GM23338 (cell line): ENCODE results near the gene KYNU. TPM values are rescaled to one million over a fixed set of nuclear protein-coding genes. Genes with fewer than 3 reads are reported as not detected.

Experiments
- ATAC-seq: fragments of 200-7000 bp; cut with Tn5 transposase; 3 replicates; pipeline ENCODE4 v1.9.1; 2020
- DNase-seq: peaks from one replicate; pipeline ENCODE4 v3.0.0-alpha.2; 2015; ENCODE audit warnings: low spot score
- H2AFZ ChIP-seq: fragments of 200-600 bp; sonication (generic); 2 replicates; pipeline ENCODE4 v1.8.0; 2016; ENCODE audit warnings: antibody characterized with exemption, mild to moderate bottlenecking, moderate library complexity
- H3F3A ChIP-seq: fragments of 200-600 bp; sonication (generic); replicated peaks from 2 replicates; pipeline ENCODE4 v1.8.0; 2017; ENCODE audit warnings: antibody characterized with exemption, mixed run types, low read depth
- H3K27ac ChIP-seq: fragments of 200-600 bp; sonication (generic); 2 replicates; pipeline ENCODE4 v1.6.1; 2016; ENCODE audit warnings: low read depth
- H3K27me3 ChIP-seq: fragments of 200-600 bp; sonication (generic); 2 replicates; pipeline ENCODE4 v1.8.0; 2016; ENCODE audit warnings: mild to moderate bottlenecking, mixed run types, moderate library complexity; ENCODE audit not compliant: insufficient read depth
- H3K36me3 ChIP-seq: fragments of 200-600 bp; sonication (generic); 2 replicates; pipeline ENCODE4 v1.8.0; 2016; ENCODE audit warnings: mild to moderate bottlenecking; ENCODE audit not compliant: insufficient read depth
- H3K4me1 ChIP-seq: fragments of 200-600 bp; sonication (generic); 2 replicates; pipeline ENCODE4 v1.8.0; 2016; ENCODE audit warnings: mild to moderate bottlenecking, moderate library complexity; ENCODE audit not compliant: insufficient read depth
- H3K4me2 ChIP-seq: fragments of 200-600 bp; sonication (generic); 2 replicates; pipeline ENCODE4 v1.7.1; 2017; ENCODE audit warnings: mixed run types
- H3K4me3 ChIP-seq: fragments of 200-600 bp; sonication (generic); 2 replicates; pipeline ENCODE4 v1.6.1; 2016; ENCODE audit warnings: mixed run types
- H3K79me2 ChIP-seq: fragments of 200-600 bp; sonication (generic); replicated peaks from 2 replicates; pipeline ENCODE4 v1.8.0; 2017; ENCODE audit warnings: mild to moderate bottlenecking; ENCODE audit not compliant: insufficient read depth
- H3K9me2 ChIP-seq: fragments of 200-600 bp; sonication (generic); 2 replicates; pipeline ENCODE4 v1.8.0; 2017; ENCODE audit not compliant: insufficient read depth
- H4K20me1 ChIP-seq: fragments of 200-600 bp; sonication (generic); replicated peaks from 2 replicates; pipeline ENCODE4 v1.8.0; 2017; ENCODE audit warnings: mild to moderate bottlenecking; ENCODE audit not compliant: insufficient read depth
- H3K27ac Mint-ChIP-seq: 2 replicates; pipeline ENCODE4 v1.8.0; 2020; ENCODE audit warnings: inconsistent platforms, mild to moderate bottlenecking, moderate library complexity, mixed read lengths
- H3K27me3 Mint-ChIP-seq: 3 replicates; pipeline ENCODE4 v1.8.0; 2022; ENCODE audit warnings: low read depth, mild to moderate bottlenecking, moderate library complexity, mixed read lengths, inconsistent platforms; ENCODE audit not compliant: insufficient read depth, poor library complexity
- H3K36me3 Mint-ChIP-seq: 3 replicates; pipeline ENCODE4 v1.8.0; 2021; ENCODE audit warnings: low read depth, mild to moderate bottlenecking, inconsistent platforms, moderate library complexity, mixed read lengths
- H3K4me1 Mint-ChIP-seq: 3 replicates; pipeline ENCODE4 v1.8.0; 2020; ENCODE audit warnings: mild to moderate bottlenecking, inconsistent platforms, mixed read lengths
- H3K4me3 Mint-ChIP-seq: 3 replicates; pipeline ENCODE4 v1.8.0; 2021; ENCODE audit warnings: moderate library complexity, mild to moderate bottlenecking, inconsistent platforms, mixed read lengths
- H3K9me3 Mint-ChIP-seq: 3 replicates; pipeline ENCODE4 v1.8.0; 2020; ENCODE audit warnings: moderate library complexity, mild to moderate bottlenecking, inconsistent platforms, mixed read lengths
- CREB1 ChIP-seq: fragments of 250-450 bp; sonication (Bioruptor Pico); IDR thresholded peaks from 2 replicates; pipeline ENCODE4 v1.5.0; 2020; ENCODE audit warnings: low read depth, mild to moderate bottlenecking, moderate library complexity
- EZH2 ChIP-seq: fragments of 200-600 bp; sonication (generic); IDR thresholded peaks from one replicate; pipeline ENCODE4 v1.8.0; 2017; ENCODE audit warnings: antibody characterized with exemption, mild to moderate bottlenecking, low read depth; ENCODE audit not compliant: unreplicated experiment
- EZH2phosphoT487 ChIP-seq: fragments of 200-600 bp; sonication (generic); IDR thresholded peaks from one replicate; pipeline ENCODE4 v1.8.1; 2018; ENCODE audit warnings: antibody characterized with exemption; ENCODE audit not compliant: unreplicated experiment
- JUNB ChIP-seq: IDR thresholded peaks from one replicate; pipeline ENCODE4 v1.6.1; 2016; ENCODE audit warnings: antibody characterized with exemption; ENCODE audit not compliant: unreplicated experiment
- NANOG ChIP-seq: IDR thresholded peaks from 2 replicates; pipeline ENCODE4 v1.6.1; 2016; ENCODE audit warnings: antibody characterized with exemption, borderline replicate concordance
- POLR2AphosphoS5 ChIP-seq: IDR thresholded peaks from 2 replicates; pipeline ENCODE4 v1.6.1; 2016; ENCODE audit warnings: antibody characterized with exemption, low read depth
- STAT1 ChIP-seq: IDR thresholded peaks from one replicate; pipeline ENCODE4 v1.6.1; 2016; ENCODE audit warnings: antibody characterized with exemption; ENCODE audit not compliant: unreplicated experiment
- ZNF114 ChIP-seq: fragments of 250-450 bp; sonication (Bioruptor Pico); IDR thresholded peaks from 2 replicates; pipeline ENCODE4 v1.5.0; 2020; ENCODE audit warnings: mild to moderate bottlenecking, moderate library complexity
- ZNF331 ChIP-seq: fragments of 250-450 bp; sonication (Bioruptor Pico); IDR thresholded peaks from 2 replicates; pipeline ENCODE4 v1.5.0; 2020; ENCODE audit warnings: low read depth, mild to moderate bottlenecking, moderate library complexity
- polyA plus RNA-seq: library from polyadenylated mRNA; unstranded; fragments of >200 nt; fragmentation: Nextera tagmentation; extraction: Ambion mirVana; gene quantifications from 2 replicates; pipeline ENCODE4 v1.2.1, GENCODE V29; 2016
- total RNA-seq: library from RNA; depleted of rRNA; stranded (reverse); fragments of >200 nt; shearing (Covaris generic); gene quantifications from 2 replicates; pipeline ENCODE4 v1.2.3, GENCODE V29; 2014
- TF ChIP-seq, protein P1 (sequence below): IDR thresholded peaks from 2 replicates; pipeline ENCODE4 v1.6.1; 2016; ENCODE audit warnings: antibody characterized with exemption
- TF ChIP-seq, protein P2 (sequence below): fragments of 250-450 bp; sonication (Bioruptor Pico); IDR thresholded peaks from 2 replicates; pipeline ENCODE4 v1.5.0; 2020; ENCODE audit warnings: mild to moderate bottlenecking, moderate library complexity
- TF ChIP-seq, protein P3 (sequence below): IDR thresholded peaks from one replicate; pipeline ENCODE4 v1.6.1; 2018; ENCODE audit warnings: antibody characterized with exemption; ENCODE audit not compliant: unreplicated experiment
- TF ChIP-seq, protein P4 (sequence below), 2 experiments: fragments of 200-600 bp in 1 of 2; sonication (generic) in 1 of 2; conservative IDR thresholded peaks; 2 replicates each; pipeline versions ENCODE4 v1.5.1 to v1.6.1; 2016 to 2017; ENCODE audit warnings: antibody characterized with exemption in 2 of 2, low read depth in 2 of 2, mild to moderate bottlenecking in 2 of 2, moderate library complexity in 1 of 2

KYNU gene
- total and polyA plus RNA-seq, 2 experiments from 2014 or later, result 0.03 to 0.21 TPM

DNA sequence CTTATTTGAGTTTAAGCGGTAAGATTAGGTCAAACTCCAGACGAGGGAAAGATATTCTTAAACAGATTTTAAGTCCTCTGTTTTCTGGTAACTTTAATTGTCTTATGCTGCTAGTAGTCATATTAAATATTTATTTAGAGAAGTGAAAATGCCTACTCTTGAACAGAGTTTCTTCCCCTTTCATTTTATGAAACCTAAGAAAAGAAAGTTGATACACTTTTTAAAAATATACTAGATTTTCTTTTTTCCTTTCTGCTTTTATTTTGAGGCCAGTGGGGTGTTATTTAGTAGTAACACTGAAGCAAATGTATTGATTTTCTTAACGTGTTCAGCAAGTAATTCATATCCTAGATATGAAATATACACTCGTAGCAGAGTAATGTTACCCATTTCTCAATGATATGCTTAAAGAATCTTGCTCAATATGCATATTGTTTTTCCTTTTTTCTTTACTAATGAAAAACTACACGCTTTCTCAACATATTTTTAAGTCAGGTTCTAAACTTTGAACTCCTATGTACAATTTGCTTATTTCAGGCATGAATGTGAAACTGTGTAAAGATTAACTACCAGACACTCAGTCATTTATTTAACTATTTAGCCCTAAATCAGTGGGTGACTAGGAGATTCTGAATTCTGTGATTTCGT is 691 bp downstream of the KYNU start:
- H3K4me1 ChIP-seq, result 0 out of 2 replicates have a peak, but pooled peaks cover 3% of the 10 kb centered on the region
- H3K36me3 ChIP-seq, result no peaks in the 10 kb centered on the region
- H3K27ac ChIP-seq, result no peak overlapping the region
- no peak overlapping the region for H3K4me3 ChIP-seq
- H2AFZ ChIP-seq, result no peak overlapping the region
- Mint-ChIP-seq H3K36me3 (no peaks in the 10 kb centered on the region), H3K4me1 (peaks cover 13% of the 10 kb centered on the region; the same call in 1 of the 3 replicates), H3K27ac (no peak overlapping the region), H3K9me3 (0 out of 3 replicates have a peak, but pooled peaks cover 3% of the 10 kb centered on the region), H3K27me3 (peaks cover 4% of the 10 kb centered on the region), H3K4me3 (no peak overlapping the region)
- ATAC-seq (no peak), DNase-seq (no peak)
- H3K4me2 ChIP-seq, result no peak overlapping the region
- no peaks in the 10 kb centered on the region for H3K79me2 ChIP-seq
- TF ChIP-seq NANOG, result no peak
- TF ChIP-seq JUNB, result no peak
- TF ChIP-seq STAT1, result no peak
- TF ChIP-seq, protein P1, sequence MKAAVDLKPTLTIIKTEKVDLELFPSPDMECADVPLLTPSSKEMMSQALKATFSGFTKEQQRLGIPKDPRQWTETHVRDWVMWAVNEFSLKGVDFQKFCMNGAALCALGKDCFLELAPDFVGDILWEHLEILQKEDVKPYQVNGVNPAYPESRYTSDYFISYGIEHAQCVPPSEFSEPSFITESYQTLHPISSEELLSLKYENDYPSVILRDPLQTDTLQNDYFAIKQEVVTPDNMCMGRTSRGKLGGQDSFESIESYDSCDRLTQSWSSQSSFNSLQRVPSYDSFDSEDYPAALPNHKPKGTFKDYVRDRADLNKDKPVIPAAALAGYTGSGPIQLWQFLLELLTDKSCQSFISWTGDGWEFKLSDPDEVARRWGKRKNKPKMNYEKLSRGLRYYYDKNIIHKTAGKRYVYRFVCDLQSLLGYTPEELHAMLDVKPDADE, result no peak
- TF ChIP-seq, protein P2, sequence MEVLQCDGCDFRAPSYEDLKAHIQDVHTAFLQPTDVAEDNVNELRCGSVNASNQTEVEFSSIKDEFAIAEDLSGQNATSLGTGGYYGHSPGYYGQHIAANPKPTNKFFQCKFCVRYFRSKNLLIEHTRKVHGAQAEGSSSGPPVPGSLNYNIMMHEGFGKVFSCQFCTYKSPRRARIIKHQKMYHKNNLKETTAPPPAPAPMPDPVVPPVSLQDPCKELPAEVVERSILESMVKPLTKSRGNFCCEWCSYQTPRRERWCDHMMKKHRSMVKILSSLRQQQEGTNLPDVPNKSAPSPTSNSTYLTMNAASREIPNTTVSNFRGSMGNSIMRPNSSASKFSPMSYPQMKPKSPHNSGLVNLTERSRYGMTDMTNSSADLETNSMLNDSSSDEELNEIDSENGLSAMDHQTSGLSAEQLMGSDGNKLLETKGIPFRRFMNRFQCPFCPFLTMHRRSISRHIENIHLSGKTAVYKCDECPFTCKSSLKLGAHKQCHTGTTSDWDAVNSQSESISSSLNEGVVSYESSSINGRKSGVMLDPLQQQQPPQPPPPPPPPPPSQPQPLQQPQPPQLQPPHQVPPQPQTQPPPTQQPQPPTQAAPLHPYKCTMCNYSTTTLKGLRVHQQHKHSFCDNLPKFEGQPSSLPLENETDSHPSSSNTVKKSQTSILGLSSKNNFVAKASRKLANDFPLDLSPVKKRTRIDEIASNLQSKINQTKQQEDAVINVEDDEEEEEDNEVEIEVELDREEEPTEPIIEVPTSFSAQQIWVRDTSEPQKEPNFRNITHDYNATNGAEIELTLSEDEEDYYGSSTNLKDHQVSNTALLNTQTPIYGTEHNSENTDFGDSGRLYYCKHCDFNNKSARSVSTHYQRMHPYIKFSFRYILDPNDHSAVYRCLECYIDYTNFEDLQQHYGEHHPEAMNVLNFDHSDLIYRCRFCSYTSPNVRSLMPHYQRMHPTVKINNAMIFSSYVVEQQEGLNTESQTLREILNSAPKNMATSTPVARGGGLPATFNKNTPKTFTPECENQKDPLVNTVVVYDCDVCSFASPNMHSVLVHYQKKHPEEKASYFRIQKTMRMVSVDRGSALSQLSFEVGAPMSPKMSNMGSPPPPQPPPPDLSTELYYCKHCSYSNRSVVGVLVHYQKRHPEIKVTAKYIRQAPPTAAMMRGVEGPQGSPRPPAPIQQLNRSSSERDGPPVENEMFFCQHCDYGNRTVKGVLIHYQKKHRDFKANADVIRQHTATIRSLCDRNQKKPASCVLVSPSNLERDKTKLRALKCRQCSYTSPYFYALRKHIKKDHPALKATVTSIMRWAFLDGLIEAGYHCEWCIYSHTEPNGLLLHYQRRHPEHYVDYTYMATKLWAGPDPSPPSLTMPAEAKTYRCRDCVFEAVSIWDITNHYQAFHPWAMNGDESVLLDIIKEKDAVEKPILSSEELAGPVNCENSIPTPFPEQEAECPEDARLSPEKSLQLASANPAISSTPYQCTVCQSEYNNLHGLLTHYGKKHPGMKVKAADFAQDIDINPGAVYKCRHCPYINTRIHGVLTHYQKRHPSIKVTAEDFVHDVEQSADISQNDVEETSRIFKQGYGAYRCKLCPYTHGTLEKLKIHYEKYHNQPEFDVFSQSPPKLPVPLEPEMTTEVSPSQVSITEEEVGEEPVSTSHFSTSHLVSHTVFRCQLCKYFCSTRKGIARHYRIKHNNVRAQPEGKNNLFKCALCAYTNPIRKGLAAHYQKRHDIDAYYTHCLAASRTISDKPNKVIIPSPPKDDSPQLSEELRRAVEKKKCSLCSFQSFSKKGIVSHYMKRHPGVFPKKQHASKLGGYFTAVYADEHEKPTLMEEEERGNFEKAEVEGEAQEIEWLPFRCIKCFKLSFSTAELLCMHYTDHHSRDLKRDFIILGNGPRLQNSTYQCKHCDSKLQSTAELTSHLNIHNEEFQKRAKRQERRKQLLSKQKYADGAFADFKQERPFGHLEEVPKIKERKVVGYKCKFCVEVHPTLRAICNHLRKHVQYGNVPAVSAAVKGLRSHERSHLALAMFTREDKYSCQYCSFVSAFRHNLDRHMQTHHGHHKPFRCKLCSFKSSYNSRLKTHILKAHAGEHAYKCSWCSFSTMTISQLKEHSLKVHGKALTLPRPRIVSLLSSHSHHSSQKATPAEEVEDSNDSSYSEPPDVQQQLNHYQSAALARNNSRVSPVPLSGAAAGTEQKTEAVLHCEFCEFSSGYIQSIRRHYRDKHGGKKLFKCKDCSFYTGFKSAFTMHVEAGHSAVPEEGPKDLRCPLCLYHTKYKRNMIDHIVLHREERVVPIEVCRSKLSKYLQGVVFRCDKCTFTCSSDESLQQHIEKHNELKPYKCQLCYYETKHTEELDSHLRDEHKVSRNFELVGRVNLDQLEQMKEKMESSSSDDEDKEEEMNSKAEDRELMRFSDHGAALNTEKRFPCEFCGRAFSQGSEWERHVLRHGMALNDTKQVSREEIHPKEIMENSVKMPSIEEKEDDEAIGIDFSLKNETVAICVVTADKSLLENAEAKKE (CRISPR knock-in tag), result no peak
- no peak for TF ChIP-seq EZH2phosphoT487
- TF ChIP-seq ZNF331 (CRISPR knock-in tag), result no peak
- TF ChIP-seq POLR2AphosphoS5, result no peak
- TF ChIP-seq, protein P3, sequence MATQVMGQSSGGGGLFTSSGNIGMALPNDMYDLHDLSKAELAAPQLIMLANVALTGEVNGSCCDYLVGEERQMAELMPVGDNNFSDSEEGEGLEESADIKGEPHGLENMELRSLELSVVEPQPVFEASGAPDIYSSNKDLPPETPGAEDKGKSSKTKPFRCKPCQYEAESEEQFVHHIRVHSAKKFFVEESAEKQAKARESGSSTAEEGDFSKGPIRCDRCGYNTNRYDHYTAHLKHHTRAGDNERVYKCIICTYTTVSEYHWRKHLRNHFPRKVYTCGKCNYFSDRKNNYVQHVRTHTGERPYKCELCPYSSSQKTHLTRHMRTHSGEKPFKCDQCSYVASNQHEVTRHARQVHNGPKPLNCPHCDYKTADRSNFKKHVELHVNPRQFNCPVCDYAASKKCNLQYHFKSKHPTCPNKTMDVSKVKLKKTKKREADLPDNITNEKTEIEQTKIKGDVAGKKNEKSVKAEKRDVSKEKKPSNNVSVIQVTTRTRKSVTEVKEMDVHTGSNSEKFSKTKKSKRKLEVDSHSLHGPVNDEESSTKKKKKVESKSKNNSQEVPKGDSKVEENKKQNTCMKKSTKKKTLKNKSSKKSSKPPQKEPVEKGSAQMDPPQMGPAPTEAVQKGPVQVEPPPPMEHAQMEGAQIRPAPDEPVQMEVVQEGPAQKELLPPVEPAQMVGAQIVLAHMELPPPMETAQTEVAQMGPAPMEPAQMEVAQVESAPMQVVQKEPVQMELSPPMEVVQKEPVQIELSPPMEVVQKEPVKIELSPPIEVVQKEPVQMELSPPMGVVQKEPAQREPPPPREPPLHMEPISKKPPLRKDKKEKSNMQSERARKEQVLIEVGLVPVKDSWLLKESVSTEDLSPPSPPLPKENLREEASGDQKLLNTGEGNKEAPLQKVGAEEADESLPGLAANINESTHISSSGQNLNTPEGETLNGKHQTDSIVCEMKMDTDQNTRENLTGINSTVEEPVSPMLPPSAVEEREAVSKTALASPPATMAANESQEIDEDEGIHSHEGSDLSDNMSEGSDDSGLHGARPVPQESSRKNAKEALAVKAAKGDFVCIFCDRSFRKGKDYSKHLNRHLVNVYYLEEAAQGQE, result no peak
- no peak for TF ChIP-seq EZH2
- no peak for TF ChIP-seq CREB1
- TF ChIP-seq, protein P4, sequence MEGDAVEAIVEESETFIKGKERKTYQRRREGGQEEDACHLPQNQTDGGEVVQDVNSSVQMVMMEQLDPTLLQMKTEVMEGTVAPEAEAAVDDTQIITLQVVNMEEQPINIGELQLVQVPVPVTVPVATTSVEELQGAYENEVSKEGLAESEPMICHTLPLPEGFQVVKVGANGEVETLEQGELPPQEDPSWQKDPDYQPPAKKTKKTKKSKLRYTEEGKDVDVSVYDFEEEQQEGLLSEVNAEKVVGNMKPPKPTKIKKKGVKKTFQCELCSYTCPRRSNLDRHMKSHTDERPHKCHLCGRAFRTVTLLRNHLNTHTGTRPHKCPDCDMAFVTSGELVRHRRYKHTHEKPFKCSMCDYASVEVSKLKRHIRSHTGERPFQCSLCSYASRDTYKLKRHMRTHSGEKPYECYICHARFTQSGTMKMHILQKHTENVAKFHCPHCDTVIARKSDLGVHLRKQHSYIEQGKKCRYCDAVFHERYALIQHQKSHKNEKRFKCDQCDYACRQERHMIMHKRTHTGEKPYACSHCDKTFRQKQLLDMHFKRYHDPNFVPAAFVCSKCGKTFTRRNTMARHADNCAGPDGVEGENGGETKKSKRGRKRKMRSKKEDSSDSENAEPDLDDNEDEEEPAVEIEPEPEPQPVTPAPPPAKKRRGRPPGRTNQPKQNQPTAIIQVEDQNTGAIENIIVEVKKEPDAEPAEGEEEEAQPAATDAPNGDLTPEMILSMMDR (conservative IDR thresholded peaks at IDR 0.05; ENCODE audit: low read depth in 2 of 2), result no peak
- TF ChIP-seq ZNF114 (CRISPR knock-in tag), result no peak
- H3K9me2 ChIP-seq, result no peaks in the 10 kb centered on the region
- H3K27me3 ChIP-seq, result no peaks in the 10 kb centered on the region
- H4K20me1 ChIP-seq, result no peaks in the 10 kb centered on the region
- H3F3A ChIP-seq, result no peaks in the 10 kb centered on the region
